PFSK-1 (cell line): ENCODE data around the gene MFSD12.

Experiments used
- FOXP2 ChIP-seq: optimal IDR thresholded peaks from 2 replicates; pipeline ENCODE3; 2011; ENCODE audit warnings: borderline replicate concordance, control low read depth, inconsistent platforms; ENCODE audit not compliant: insufficient read depth; ENCODE audit errors: extremely low read length, extremely low read depth
- POLR2AphosphoS5 ChIP-seq: IDR thresholded peaks from 2 replicates; pipeline ENCODE4 v1.6.1; 2012; ENCODE audit warnings: low read depth, mild to moderate bottlenecking, control low read depth, low read length, moderate library complexity
- SIN3A ChIP-seq: IDR thresholded peaks from 2 replicates; pipeline ENCODE4 v1.6.1; 2012; ENCODE audit warnings: mild to moderate bottlenecking, low read length, moderate library complexity, borderline replicate concordance; ENCODE audit not compliant: insufficient read depth
- TAF1 ChIP-seq: IDR thresholded peaks from 2 replicates; pipeline ENCODE4 v1.6.1; 2012; ENCODE audit warnings: low read length, control low read depth, borderline replicate concordance; ENCODE audit not compliant: insufficient read depth
- TF ChIP-seq, protein P1 (sequence below), 2 experiments: IDR thresholded peaks; 2 replicates each; pipeline versions ENCODE4 v1.6.1 to v1.8.0; 2011 to 2012; ENCODE audit warnings: low read depth in 2 of 2, low read length in 2 of 2, control low read depth in 1 of 2, inconsistent platforms in 1 of 2, mild to moderate bottlenecking in 1 of 2, moderate library complexity in 1 of 2; ENCODE audit not compliant: insufficient read depth in 1 of 2

The MFSD12 gene

DNA sequence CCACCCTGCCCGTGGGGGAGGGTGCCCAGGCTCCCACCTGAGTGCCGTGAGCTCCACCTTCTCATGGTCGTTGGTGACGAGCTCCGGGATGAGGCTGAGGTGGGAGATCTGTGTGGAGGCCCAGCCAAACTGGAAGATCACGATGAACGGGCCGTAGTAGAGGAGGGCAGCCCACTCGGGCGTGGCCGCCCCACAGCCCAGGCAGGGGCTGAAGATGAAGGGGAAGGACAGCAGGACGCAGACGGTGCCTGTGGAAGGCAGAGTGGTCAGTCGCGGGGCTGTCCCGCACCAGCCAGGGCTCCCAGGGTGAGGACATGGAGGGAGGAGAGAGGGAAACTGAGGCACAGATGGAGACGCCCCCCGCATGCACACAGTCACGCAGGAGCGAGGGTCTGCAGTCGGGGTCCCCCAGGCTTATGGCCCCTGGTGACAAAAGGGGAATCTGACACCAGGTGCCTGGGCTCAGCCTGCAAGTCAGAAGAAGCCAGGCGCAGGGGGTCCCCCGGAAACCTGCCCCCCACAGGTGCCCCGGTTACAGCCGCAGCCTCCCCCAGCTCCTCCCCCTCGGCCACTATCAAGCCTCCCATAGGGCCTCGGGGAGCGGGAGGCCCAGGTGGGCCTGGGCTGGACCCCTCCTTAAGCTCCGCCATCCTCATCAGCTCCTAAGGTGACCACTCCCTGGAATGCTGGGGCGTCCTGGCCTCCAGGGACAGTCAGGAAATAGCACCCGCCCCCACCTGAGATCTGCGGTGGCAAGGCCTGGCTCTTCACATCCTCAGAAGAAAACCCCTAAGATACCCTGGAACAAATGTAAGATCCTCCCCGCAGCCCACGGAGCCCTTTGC lies 6.2 kb downstream of the MFSD12 start:
- TF ChIP-seq FOXP2 (no peak), SIN3A (no peak), POLR2AphosphoS5 (no peak), TAF1 (no peak)
- TF ChIP-seq, protein P1, sequence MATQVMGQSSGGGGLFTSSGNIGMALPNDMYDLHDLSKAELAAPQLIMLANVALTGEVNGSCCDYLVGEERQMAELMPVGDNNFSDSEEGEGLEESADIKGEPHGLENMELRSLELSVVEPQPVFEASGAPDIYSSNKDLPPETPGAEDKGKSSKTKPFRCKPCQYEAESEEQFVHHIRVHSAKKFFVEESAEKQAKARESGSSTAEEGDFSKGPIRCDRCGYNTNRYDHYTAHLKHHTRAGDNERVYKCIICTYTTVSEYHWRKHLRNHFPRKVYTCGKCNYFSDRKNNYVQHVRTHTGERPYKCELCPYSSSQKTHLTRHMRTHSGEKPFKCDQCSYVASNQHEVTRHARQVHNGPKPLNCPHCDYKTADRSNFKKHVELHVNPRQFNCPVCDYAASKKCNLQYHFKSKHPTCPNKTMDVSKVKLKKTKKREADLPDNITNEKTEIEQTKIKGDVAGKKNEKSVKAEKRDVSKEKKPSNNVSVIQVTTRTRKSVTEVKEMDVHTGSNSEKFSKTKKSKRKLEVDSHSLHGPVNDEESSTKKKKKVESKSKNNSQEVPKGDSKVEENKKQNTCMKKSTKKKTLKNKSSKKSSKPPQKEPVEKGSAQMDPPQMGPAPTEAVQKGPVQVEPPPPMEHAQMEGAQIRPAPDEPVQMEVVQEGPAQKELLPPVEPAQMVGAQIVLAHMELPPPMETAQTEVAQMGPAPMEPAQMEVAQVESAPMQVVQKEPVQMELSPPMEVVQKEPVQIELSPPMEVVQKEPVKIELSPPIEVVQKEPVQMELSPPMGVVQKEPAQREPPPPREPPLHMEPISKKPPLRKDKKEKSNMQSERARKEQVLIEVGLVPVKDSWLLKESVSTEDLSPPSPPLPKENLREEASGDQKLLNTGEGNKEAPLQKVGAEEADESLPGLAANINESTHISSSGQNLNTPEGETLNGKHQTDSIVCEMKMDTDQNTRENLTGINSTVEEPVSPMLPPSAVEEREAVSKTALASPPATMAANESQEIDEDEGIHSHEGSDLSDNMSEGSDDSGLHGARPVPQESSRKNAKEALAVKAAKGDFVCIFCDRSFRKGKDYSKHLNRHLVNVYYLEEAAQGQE (IDR thresholded peaks at IDR 0.05; ENCODE audit: insufficient read depth in 1 of 2, low read depth in 2 of 2, low read length in 2 of 2): no peak

DNA sequence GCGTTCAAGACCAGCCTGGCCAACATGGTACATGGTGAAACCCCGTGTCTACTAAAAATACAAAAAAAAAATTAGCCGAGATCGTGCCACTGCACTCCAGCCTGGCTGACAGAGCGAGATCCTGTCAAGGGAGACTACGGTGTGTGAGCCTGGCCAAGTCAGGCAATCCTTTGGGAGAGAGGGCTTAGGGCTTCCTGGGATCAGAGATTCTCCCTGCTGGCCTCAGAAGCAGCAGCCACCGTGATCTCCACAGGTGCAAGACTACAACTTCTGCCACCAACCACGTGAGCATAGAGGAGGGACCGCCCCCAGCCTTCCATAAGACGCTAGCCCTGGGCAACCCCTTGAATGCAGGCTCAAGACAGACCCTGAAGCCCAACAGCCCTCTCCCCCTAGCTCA lies 7.6 kb downstream of the MFSD12 start:
- TF ChIP-seq FOXP2 (no peak), SIN3A (no peak), TAF1 (no peak), POLR2AphosphoS5 (no peak)
- TF ChIP-seq, protein P1 (IDR thresholded peaks at IDR 0.05; ENCODE audit: insufficient read depth in 1 of 2, low read depth in 2 of 2, low read length in 2 of 2): no peak

DNA sequence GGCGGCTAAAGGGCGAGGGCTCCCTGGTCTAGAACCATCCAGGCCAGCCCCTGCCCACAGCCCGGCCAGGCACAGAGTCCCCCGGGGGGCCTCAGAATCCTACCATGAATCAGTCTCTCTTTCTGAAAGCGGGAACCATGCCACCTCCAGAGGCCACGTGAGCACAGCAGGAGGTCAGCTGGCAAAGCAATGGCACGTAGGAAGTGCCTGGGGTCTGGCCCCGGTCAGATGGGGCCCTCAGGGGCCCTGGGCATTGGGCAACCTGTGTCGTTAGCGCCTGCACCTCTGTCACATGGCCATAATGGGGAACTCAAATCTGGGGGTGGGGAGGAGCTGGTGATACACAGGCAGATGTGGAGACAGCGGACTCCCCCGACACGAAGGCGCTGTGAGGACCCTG lies 8.8 kb downstream of the MFSD12 start:
- no peak for TF ChIP-seq TAF1
- TF ChIP-seq, protein P1 (IDR thresholded peaks at IDR 0.05; ENCODE audit: insufficient read depth in 1 of 2, low read depth in 2 of 2, low read length in 2 of 2): no peak
- no peak for TF ChIP-seq POLR2AphosphoS5
- TF ChIP-seq FOXP2: no peak
- TF ChIP-seq SIN3A: no peak

DNA sequence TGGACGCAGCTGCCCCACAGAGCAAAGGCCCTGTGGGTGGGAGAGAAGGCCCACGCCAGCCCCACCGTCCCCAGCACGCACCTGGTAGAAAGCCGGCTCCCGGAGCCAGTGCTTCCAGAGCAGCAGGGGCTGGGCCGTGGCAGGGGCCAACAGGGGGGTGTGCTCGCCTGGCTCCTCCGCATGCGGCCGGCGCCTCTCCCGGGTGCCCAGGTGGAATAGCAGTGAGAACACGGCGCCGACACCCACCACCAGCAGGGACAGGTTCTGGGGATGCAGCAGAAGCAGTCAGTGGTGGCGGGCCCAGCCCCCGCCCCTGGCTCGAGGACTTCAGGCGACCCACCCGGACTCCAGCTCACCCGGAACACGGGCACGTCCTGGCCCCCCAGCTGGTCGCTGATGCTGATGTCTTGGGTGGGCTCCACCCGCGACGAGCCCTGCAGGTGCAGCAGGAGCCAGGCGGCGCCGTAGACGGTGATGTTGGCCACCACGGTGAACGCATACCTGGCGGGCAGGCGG lies 9.6 kb downstream of the MFSD12 start:
- TF ChIP-seq SIN3A (no peak), TAF1 (no peak), POLR2AphosphoS5 (no peak), FOXP2 (no peak)
- TF ChIP-seq, protein P1 (IDR thresholded peaks at IDR 0.05; ENCODE audit: insufficient read depth in 1 of 2, low read depth in 2 of 2, low read length in 2 of 2): no peak
